Measurements from ENCODE around the gene DPM3.

The DPM3 gene

DNA sequence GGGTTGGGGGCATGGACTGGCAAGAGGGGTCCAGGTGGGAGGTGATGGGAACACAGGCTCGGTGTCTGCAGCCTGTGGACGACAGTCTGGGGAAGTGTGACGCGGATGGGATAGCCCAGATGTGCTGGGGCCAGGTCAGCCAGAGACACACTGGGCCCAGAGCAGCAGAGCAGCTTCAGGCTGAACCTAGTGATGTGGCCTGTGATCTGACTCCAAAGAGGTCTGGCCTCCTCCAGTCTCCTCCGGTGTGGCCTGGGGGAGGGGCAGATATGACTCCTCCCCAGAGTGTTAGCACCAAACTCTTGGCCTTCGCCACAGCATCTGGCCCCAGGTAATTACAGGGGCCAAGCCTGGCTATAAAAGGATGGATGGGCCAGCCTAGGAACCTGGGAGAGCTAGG, 48.2 kb downstream of the DPM3 start:
- no peak for DNase-seq

DNA sequence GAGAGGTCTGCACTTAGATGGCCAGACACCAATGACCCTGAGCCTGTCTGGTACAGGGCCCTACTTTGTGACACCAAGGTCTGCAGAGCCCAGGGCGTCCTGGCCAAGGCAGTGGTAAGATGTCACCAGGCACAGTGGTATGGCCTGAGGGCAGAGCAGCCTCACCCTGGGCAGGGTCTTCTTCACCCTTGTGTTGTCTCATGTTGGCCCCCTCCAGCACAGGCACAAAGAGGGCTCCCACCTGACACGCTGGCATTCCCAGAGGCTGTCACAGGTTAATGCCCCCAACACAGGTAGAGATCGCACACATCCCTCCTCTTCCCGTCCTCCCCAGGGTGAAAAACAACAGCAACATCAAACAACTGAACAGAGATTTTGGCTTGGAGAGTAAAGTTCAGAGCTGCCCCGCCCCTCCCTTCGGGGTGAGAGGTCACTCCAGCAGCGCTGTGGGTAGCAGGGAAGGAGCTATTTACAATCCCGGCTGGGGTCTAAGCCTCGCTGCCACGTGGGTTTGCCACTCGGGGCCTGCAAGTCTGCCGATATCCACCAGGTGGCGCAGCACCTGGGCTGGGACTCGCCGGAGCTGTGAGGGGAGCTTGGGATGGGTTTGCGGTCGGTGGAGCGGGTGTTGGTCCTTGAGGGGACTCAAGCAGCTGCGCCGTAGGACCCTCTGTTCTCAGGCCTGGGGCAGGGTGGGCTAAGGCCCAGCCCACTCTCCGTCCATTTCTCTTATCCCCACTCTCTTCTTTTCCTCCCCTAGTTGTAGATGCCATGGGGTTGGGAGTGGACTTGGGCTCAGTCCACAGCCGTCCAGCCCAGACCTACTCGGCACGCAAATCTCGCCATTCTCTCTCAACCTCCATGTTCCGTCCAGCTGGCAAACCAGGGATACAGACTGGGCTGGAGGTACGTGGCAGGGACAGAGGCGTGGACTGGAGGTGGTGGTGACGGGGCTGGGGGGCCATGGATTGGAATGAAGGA, 49.0 kb downstream of the DPM3 start:
- DNase-seq, result peak; percentile 81

Measured in CD4-positive, alpha-beta T cell treated with Interleukin-17A for 1 hour (primary cell).